Pulmonary artery endothelial cell (primary cell): ENCODE measurements around the gene SLC25A42. TPM values are rescaled to one million over a fixed set of nuclear protein-coding genes. Genes with fewer than 3 reads are reported as not detected.

Experiments
- DNase-seq: peaks from one replicate; pipeline ENCODE4 v3.0.0-alpha.2; 2011; ENCODE audit warnings: low read depth, low spot score
- total RNA-seq: library from RNA; depleted of rRNA; stranded (reverse); fragments of >200 nt; gene quantifications from 2 replicates; pipeline ENCODE4 v1.2.3, GENCODE V29; 2014

SLC25A42 gene
- total RNA-seq, 1 donor from 2014 or later: 3.7 TPM

DNA sequence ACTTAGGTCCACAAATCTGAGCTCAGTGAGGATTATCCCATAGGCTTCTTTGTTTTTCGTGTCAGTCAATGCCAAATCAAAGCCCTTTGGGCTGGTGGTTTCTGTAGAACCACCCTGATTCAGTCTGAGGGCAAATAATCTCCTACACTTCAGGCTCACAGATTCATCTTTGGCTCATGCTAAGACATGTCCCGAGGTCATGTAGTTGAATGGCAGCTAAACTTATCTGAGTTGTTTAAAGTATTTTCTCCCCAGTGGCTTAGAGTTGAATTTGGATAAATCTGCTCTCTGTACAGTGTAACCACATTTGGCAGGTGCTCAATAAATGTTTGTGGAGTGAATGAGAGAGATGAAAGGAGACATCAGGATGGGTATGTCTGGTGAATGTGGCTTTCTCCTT is 13.1 kb upstream of the SLC25A42 start:
- no peak for DNase-seq

DNA sequence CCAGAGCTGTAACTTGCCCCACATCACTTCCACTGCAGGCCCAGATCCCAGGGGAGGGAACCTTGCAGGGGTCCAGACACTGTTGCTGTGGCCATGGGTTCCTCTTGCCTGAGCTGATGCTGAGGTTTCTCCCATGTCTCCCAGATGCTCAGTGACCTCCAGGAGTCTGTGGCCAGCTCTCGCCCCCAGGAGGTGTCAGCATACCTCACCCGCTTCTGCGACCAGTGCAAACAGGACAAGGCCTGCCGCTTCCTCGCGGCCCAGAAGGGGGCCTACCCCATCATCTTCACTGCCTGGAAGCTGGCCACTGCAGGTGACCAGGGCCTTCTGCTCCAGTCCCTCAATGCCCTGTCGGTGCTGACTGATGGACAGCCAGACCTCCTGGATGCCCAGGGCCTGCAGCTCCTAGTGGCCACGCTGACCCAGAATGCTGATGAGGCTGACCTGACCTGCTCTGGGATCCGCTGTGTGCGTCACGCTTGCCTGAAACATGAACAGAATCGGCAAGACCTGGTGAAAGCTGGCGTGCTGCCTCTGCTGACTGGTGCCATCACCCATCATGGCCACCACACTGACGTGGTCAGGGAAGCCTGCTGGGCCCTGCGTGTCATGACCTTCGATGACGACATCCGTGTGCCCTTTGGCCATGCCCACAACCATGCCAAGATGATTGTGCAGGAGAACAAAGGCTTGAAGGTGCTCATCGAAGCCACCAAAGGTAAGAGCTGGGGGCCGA is 12.1 kb upstream of the SLC25A42 start:
- DNase-seq: no peak

DNA sequence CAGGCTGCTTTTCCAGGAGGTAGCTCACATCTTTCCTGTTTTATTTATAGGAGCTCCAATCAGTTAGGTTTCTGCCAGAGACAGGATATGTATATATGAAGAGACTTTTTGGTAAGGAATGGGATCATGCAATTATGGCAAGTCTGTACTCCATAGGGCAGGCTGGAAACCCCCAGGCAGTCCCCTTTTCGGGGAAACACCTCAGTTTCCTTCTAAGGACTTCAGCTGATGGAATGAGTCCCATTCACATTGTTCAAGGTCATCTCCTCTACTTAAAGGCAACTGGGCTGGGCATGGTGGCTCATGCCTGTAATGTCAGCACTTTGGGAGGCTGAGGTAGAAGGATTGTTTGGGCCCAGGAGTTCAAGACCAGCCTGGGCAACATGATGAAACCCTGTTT is 10.9 kb upstream of the SLC25A42 start:
- no peak for DNase-seq

DNA sequence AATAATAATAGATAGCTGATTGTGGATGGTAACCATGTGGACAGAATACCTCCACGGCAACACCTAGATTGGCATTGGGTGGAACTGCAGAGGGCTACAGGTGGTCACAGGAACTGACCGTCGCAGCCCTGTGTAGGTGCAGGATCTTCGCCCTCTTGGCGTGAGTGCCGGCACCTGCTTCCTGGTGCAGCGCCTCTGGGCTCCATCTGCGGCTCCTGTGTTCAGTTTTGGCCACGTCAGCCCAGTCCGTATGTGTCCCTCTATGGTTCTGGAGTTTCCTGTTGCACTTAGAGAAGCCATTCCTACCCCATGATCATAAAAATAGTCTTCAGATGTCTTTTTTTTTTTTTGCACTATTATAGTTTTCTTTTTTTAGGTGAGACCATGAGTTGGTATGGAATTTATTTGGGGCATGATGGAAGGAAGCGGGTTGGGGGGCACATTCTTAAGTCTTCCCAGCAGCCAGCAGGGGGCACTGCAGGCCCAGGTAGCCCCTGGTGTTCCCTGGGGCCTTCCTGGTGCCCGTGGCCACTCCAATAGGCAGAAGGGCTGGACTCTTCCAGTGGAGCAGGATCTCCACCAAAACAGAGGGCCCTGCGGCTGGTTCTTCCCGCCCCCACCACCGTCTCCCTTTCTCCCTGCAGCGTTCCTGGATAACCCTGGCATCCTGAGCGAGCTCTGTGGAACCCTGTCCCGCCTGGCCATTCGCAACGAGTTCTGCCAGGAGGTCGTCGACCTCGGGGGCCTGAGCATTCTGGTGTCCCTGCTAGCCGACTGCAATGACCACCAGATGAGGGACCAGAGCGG is 10.1 kb upstream of the SLC25A42 start:
- DNase-seq: no peak

DNA sequence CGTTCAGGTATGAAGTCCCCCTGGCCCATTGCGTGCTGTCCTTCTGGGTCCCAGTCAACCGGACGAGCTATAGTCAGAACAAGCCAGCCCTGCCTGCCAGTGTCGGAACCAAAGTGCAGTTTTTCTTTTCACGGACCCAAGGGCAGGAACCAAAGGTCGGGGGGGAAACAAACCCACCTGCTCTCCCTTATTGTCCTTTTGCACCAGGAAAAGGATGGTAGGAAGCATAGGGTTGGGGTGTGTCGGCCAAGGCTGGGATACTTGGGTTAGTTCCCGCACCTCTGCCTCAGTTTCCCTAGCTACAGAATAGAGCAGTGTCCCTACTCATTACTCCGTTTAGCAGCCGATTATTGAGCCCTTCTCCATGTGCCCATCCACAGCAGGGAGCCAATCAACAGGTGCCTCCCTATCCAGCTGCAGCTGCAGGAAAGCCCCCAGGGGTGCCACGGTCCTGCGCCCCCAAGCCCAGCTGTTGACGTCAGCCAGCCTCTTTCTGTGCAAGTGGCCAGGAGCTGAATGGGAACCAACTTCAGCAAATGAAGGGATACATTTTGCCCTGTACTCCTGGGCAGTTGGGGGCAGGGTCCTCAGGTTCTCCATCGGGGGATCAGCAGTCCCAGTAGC is 9.4 kb upstream of the SLC25A42 start:
- no peak for DNase-seq

DNA sequence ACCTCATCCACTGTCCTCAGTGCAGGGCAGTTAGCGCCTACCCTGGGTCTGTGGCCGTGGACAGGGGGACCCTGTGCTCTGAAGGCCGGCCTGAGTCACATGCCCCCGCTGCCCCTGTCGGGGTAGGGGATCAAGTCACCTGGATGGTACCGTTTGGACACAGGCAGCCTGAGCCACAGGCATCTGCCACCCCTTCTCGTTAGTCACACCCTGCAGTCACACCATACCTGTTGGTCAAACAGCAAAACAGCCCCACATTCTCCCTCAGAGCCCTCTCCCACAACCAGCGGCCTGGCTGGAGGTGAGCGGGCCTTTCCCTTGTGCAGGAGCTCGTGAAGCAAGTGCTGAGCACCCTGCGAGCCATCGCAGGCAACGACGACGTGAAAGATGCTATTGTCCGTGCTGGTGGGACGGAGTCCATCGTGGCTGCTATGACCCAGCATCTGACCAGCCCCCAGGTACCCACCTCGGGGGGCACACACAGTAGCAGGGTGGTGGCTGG is 8.8 kb upstream of the SLC25A42 start:
- DNase-seq: no peak

DNA sequence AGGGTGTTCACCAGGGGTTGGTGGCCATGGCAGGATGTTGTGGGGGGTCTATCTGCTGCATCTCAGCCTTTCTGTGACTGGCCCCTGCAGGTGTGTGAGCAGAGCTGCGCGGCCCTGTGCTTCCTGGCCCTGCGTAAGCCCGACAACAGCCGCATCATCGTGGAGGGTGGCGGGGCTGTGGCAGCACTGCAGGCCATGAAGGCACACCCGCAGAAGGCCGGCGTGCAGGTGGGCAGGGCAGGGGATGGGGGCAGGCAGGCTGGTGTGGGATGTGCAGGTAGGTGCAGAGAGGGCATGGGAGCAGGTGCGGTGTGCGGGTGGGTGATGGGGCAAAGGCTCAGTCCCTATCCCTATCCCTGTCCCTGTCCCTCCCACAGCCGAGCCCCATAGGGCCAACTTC is 8.1 kb upstream of the SLC25A42 start:
- DNase-seq: no peak

DNA sequence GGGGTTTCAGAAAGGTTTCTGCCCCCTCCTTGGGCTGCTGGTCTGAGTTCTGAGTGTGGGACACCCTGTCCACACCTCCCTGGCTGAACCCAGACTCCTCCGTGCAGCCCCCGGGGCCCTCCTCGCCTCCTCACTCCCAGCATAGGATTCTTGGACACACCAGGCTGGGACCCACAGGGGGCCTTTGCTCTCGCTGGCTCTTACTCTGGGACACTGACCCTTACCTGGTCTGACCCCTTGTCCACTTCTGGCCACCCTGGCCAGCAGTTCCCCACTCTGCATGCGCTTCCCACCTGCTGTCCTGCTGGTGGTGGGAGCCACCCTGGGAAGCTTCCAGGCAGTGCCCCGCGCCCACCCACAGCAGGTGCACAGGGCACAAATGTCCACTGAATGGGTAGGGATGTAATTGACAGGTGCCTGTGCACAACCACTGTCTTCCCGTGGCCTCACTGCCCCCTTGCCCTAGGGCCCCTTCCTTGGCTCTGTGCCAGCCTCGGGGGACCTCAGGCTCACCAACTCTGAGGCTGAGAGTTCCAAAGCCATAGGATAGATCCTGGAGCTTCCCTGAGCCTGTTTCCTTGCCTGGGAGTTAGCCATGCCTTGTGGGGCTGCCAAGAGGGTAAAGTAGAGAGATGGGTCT is 7.0 kb upstream of the SLC25A42 start:
- no peak for DNase-seq

DNA sequence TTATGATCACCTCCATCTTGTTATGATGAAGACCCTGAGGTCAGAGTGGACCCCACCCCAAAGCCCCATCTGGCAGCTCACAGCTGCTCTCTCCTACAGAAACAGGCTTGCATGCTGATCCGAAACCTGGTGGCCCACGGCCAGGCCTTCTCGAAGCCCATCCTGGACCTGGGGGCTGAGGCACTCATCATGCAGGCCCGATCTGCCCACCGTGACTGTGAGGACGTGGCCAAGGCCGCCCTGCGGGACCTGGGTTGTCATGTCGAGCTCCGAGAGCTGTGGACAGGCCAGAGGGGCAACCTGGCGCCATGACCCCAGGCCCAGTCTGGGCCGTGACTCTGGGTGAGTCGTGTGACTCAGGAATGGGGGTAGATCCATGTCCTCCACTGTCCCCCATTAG is 6.5 kb upstream of the SLC25A42 start:
- no peak for DNase-seq

DNA sequence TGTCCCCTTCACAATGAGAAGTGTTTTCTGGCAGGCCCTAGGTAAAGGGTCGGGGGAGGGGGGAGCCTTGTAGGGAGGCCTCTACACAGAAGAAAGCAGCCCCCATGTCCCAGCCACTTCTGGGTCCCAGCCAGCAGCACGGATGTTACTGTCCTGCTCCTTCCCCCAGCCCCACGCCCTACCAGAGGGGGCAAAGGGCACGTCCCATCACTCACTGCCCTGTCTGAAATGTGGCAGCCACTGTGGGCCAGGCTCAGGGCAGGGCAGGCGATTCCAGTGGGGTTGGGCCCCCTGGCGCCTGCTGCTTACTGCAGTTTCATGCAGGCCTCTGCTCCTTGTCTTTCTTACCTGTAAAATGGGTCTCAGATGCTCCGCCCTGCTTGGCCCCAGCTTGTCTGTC is 6.1 kb upstream of the SLC25A42 start:
- no peak for DNase-seq

DNA sequence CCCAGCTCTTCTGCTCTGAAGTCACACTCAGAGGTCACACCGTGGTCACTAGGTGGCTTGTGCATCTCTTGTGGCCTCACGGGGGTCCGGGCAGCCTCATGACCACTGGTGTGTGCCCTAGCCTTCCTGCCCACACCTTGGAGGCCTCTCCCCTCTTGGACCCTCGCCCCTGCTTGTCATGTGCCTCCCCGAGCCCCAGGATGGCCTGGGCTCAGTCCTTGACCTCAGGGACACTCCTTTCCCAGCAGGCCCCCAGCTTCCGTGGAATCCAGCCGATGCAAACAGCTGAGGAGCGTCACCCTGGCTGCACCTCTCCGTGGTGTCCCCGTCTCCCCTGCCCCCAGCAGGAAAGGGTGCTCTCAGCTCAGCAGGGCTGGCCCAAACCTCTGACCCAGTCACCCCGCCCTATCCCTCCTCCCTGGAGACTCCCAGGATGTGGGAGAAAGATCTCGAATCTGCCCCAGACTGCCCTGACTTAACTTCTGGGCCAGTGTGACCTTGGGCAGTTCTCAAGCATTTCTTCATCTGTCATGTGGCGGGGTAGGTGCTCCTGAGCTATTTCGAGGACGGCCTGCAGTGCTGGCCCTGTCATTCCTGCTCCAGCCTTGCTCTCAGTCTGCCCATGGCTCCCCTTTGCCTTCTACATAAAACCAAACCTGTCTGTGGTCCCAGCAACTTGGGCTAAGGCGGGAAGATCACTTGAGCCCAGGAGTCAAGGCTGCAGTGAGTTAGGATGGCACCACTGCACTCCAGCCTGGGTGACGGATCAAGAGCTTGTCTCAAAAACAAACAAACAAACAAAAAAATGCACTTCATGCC is 4.6 kb upstream of the SLC25A42 start:
- DNase-seq: no peak

DNA sequence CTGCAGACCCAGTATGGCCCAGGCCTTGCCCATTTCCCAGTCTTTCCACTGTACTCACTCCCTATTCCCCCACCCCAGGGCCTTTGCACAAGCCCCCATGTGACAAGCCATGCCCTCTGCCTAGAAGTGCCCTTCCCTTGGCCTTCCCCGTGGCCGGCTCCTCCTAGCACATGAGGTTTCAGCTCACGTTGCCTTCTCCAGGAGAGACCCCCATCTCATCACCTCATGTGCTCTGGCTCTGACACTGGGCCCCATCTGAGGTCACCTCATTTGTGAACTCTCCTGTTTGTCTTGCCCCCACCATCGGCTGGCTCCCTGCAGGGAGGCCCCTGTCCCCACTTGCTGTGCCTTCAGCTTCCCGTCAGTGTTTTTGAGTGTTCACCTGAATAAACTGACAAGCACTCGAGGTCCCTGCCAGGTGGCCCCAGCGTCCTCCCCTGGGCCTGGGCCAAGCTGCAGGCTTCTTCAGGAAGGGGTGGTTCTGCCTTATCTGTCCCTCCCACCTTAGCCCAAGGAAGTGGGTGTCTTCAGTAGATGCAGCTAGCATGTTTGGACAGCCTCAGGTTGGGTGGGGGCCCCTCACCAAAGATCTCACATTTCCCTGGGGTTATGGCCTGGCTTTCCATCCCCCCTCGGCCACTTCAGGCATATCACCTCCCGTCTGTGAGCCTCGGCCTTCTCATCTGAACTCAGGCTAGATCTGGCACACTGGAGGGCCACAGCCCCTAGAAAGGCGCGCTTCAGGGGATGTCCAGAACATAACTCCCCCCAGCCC is 3.8 kb upstream of the SLC25A42 start:
- DNase-seq: no peak

DNA sequence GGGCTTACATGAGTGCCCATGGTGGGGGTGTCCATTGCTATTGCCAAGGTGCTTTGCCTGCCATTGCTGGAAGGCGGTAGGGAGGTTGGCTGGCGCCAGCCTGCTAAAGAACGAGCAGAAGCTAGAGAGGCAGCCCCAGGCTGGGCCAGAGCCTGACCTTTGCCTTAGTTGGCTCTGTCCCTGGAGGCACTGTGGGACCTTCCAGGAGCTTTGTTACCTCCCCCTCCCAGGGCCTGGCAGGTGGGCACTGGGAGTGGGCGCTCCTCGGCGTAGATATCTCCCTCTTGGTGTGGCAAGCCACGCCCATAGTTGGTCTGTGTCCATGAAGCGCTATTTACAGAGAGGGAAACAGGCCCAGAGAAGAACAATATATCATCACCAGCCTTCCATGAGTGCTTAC is 2.3 kb upstream of the SLC25A42 start:
- no peak for DNase-seq

DNA sequence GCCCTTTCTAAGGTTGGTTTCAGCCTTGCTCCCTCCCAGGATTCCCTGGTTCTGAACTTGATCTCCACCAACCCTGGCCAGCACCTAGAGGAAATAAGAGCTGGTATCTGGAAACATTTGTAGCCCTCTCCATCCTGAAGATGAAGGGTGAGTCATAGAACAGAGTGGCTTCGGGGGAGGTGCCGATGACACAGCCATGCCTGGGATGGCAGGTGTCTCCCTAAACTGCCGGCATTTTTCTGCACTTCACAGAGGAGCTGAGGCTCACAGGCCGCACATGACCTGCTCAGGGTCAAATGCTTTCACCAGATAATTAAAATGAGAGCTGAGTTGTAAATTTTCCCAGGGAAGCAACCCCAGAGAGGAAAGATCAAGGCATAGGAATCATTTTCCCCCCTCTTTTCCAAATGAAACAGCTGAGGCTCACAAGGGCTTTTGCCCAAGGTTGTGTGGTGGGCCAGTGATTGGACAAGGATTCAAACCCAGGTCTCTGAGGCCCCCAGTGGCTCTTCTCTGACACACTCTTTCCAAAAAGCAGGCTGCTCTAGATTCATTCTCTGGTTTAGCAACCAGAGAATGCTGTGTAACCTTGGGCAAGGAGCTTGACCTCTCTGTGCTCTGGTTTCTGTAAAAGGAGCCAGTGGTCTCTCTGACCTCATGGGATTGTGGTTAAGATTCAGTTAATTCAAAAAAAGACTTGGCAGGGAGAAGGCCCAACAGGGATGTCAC is 1.2 kb upstream of the SLC25A42 start:
- DNase-seq: no peak

DNA sequence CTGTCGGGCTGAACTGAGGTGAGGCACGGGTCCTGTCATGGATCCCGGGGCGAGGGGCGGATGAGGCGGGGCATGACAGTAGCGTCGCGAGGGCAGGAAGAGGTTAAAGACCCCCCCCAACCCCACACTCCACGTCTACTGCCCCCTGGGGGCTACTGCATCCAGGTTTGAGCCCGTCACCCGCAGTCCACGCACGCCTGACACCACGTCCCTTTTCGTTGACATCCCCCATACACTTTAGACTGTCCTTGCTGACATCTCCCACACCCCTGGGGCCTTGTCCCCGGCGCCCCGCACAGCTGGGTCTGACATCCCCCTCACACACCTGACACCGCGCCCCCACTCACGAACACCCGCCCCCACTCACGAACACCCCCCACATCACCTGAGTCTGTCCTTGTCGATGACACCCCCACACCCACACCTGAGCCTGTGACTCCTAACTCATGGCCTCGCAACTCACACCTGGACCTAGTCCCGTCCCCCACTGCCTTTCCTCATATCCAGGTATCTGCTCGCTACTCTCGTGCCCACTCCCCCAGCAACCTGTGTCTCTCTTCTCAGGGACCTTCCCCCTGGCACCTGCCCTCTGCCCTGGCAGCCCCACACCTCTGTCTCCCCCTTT is 416 bp downstream of the SLC25A42 start:
- no peak for DNase-seq

DNA sequence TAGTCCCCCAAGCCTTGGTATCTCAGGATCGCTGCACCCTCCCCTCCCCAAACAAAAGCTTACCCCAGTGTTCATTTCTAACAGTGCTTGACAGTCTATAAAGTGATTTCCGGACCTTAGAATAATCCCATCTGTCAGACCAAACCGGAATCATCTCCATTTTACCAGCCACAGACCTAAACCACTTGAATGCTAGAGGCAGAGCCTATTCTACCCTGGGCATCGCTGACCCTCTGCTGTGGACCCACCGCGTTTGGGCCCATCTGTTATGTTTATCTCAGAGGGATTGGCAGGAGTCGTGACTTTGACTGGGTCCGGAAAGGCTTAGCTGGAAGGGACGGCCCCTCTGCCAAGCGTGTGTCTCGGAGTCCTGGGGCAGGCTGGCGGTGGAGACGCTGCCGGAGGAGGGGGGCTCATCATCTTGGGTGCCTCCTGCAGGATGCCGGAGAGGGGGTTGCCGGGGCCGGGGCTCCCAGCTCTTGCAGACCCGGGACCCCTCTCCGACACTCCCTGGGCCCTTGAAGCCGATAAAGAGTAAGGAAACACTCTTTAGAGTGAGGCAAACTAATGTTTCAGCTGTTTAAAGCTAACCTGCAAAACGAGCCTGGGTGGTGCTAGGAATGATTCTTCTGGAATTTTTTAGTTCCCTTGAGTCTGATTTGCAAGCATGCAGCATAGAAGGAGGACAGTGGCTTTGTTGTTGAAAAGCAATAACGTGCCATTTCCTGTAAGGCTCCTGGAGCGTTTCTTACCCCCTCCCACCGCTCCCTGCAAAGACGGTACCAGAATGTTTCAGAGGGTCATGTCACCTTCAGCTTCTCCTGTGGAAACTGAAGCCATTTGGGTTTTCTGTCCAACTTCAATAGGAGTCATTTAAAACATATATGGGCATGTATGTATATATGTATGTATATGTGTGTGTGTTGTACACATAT is 1.3 kb downstream of the SLC25A42 start:
- no peak for DNase-seq

DNA sequence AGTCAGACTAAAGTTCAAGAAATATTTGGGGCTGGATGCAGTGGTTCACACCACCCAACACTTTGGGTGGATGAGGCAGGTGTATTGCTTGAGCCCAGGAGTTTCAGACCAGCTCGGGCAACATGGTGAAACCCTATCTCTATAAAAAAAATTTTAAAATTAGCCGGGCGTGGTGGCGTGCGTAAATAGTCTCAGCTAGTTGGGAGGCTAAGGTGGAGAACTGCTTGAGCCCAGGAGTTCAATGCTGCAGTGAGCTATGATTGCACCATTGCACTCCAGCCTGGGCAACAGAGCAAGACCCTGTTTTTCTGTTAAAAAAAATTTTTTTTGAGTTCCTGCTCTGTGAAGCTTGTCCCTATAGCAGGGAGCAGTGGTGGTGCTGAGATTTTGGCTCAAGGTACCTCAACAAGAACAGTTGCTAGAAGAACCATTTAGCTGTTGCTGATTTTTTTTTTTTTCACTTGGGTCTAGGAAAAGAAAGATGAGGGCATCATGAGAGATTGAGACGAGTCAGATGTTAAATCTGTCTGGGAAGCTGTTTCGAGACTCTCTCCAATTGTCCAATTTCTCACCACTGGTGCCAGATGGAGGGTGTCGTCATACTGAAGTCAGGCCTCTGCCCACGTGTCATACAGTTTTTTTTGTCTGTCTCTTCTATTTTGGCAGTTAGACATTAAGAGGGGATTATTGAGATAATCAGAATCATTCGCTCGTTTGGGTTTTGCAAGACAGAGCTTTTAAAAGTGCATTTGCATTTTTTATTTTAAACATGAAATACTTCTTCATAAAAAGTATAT is 3.7 kb downstream of the SLC25A42 start:
- no peak for DNase-seq
